ENCODE measurements around the gene HMSD. TPM values are rescaled to one million over a fixed set of nuclear protein-coding genes. Genes with fewer than 3 reads are reported as not detected.

HMSD gene
- total RNA-seq, 4 donors from 2014 or later, result not detected

DNA sequence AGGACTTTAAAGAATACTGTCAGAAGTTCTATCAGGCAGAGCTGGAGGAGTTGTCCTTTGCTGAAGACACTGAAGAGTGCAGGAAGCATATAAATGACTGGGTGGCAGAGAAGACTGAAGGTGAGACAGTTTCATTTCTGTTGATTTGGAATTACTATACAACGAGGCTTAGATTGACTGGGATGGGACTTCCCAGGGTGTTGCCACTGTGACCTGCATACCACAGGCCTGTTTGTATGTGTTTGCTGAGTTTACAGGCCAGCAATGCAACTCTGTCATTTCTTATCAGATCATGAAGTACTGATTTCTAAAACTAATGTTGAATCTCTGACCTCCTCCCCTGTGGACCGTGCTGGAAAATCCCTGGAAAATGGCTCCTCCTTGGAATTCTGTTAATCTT lies 32.6 kb downstream of the HMSD start:
- H3K36me3 ChIP-seq, result peaks cover 0 to 47% (median 0%) of the 10 kb centered on the region in 3 donors
- H3K4me1 ChIP-seq, result peaks cover 0 to 5% (median 0%) of the 10 kb centered on the region in 4 donors
- TF ChIP-seq, protein P1, sequence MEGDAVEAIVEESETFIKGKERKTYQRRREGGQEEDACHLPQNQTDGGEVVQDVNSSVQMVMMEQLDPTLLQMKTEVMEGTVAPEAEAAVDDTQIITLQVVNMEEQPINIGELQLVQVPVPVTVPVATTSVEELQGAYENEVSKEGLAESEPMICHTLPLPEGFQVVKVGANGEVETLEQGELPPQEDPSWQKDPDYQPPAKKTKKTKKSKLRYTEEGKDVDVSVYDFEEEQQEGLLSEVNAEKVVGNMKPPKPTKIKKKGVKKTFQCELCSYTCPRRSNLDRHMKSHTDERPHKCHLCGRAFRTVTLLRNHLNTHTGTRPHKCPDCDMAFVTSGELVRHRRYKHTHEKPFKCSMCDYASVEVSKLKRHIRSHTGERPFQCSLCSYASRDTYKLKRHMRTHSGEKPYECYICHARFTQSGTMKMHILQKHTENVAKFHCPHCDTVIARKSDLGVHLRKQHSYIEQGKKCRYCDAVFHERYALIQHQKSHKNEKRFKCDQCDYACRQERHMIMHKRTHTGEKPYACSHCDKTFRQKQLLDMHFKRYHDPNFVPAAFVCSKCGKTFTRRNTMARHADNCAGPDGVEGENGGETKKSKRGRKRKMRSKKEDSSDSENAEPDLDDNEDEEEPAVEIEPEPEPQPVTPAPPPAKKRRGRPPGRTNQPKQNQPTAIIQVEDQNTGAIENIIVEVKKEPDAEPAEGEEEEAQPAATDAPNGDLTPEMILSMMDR (IDR thresholded peaks at IDR 0.05), result no peak
- no peak for TF ChIP-seq POLR2A (IDR thresholded peaks at IDR 0.05)
- DNase-seq, result no peak
- no peak overlapping the region for H3K27ac ChIP-seq
- no peaks in the 10 kb centered on the region for H3K9me3 ChIP-seq
- H3K4me3 ChIP-seq, result no peak overlapping the region
- H3K27me3 ChIP-seq, result no peaks in the 10 kb centered on the region

DNA sequence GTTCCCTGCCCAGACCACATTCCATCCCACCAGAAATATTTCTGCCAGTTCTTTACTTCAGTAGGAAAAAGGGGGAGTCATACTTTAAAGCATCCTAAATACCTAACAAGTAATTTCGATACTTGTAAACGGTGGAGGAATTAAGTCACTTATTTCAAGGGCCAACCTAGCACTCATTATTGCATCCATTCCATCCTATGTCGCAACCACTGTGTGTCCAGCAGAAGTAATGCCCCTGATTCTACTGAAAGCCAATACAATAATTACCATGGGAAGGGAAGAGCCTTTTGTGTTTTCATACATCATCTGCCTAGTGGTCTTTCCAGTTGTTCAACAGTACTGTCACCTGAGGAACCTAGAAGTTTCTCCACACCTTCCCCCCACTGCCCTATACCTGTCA lies 33.3 kb downstream of the HMSD start:
- peaks cover 0 to 52% (median 0%) of the 10 kb centered on the region in 3 donors for H3K36me3 ChIP-seq
- H3K4me3 ChIP-seq, result no peak overlapping the region
- DNase-seq, result no peak
- H3K9me3 ChIP-seq, result no peaks in the 10 kb centered on the region
- TF ChIP-seq POLR2A (IDR thresholded peaks at IDR 0.05), result no peak
- TF ChIP-seq, protein P1 (IDR thresholded peaks at IDR 0.05), result no peak
- peaks cover 0 to 5% (median 0%) of the 10 kb centered on the region in 4 donors for H3K4me1 ChIP-seq
- no peak overlapping the region for H3K27ac ChIP-seq
- no peaks in the 10 kb centered on the region for H3K27me3 ChIP-seq

DNA sequence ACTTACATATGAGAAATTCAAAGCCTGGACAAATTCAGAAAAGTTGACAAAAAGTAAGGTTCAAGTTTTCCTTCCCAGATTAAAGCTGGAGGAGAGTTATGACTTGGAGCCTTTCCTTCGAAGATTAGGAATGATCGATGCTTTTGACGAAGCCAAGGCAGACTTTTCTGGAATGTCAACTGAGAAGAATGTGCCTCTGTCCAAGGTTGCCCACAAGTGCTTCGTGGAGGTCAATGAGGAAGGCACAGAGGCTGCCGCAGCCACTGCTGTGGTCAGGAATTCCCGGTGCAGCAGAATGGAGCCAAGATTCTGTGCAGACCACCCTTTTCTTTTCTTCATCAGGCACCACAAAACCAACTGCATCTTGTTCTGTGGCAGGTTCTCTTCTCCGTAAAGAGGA lies 37.8 kb downstream of the HMSD start:
- peaks cover 0 to 46% (median 0%) of the 10 kb centered on the region in 3 donors for H3K36me3 ChIP-seq
- no peak for TF ChIP-seq POLR2A (IDR thresholded peaks at IDR 0.05)
- TF ChIP-seq, protein P1 (IDR thresholded peaks at IDR 0.05), result no peak
- no peak for DNase-seq
- H3K27me3 ChIP-seq, result no peaks in the 10 kb centered on the region
- H3K27ac ChIP-seq, result no peak overlapping the region
- no peaks in the 10 kb centered on the region for H3K4me1 ChIP-seq
- H3K9me3 ChIP-seq, result no peaks in the 10 kb centered on the region
- no peak overlapping the region for H3K4me3 ChIP-seq

DNA sequence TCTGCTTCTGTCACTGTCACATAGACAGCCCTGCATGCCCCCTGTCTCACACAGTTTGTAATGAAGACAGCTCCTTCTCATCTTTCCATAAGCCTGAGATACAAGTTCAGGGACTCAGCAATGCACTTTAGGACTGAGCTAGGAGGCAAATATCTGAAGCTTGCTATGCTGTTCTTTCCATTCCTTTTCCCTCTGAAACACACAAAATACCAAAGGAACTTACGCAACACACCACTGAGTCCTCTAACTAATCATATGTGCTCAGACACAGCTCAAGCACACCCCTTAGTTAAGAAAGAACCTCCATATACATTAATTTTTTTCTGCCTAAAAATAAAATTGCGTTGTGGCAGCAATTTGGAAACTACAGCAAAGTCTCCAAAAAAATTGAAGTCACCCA lies 38.6 kb downstream of the HMSD start:
- H3K4me1 ChIP-seq, result no peaks in the 10 kb centered on the region
- DNase-seq, result no peak
- H3K9me3 ChIP-seq, result no peaks in the 10 kb centered on the region
- H3K27me3 ChIP-seq, result no peaks in the 10 kb centered on the region
- no peak overlapping the region for H3K4me3 ChIP-seq
- H3K36me3 ChIP-seq, result peaks cover 0 to 37% (median 0%) of the 10 kb centered on the region in 3 donors
- TF ChIP-seq, protein P1 (IDR thresholded peaks at IDR 0.05), result no peak
- TF ChIP-seq POLR2A (IDR thresholded peaks at IDR 0.05), result no peak
- no peak overlapping the region for H3K27ac ChIP-seq

DNA sequence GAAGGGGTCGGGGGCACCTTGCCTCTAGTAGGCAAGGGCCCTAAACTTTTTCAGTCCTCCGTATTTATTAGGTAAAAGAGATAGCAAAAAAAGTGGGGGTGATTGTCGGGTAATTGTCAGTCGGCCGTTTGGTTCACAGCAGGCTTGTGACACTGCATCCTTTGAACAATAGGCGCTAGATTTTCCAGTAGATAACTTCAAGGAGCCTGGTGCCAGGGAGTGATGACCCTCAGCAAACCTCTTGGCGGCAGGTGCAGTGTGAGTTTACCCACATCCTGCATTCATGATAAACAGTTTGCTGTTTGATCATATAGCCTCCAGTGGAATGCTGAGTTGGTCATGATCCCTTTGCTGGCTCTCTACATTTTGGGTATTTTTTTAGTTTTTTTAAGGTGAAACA lies 43.6 kb downstream of the HMSD start:
- Histone ChIP-seq H3K36me3 (peaks cover 0 to 8% (median 0%) of the 10 kb centered on the region in 3 donors), H3K9me3 (peaks cover 0 to 8% (median 3%) of the 10 kb centered on the region in 4 donors), H3K27ac (no peak overlapping the region), H3K27me3 (no peaks in the 10 kb centered on the region), H3K4me1 (no peaks in the 10 kb centered on the region), H3K4me3 (no peak overlapping the region)
- TF ChIP-seq, protein P1 (IDR thresholded peaks at IDR 0.05), result no peak
- no peak for DNase-seq
